Right lobe of liver (tissue), 6 donors: ENCODE results near the gene BARHL1. TPM values are rescaled to one million over a fixed set of nuclear protein-coding genes. Genes with fewer than 3 reads are reported as not detected.

Source experiments
- ATAC-seq, 4 donors: fragments of 200-7000 bp; cut with Tn5 transposase; one replicate each; pipeline ENCODE4 v1.9.1; 2020; ENCODE audit warnings: mild to moderate bottlenecking in 4 of 4, moderate library complexity in 4 of 4
- DNase-seq, 3 donors: peaks; one replicate each; pipeline ENCODE4 v3.0.0-alpha.2; 2020
- H3K27ac ChIP-seq, 3 donors: fragments of 200-600 bp; one replicate each; pipeline ENCODE4 v1.8.0; 2022
- H3K27me3 ChIP-seq, 2 donors: fragments of 200-600 bp; one replicate each; pipeline ENCODE4 v1.8.0; 2022
- H3K36me3 ChIP-seq, 4 donors: fragments of 200-600 bp; sonication (generic) in 1 of 4; one replicate each; pipeline versions ENCODE4 v1.5.1 to v1.8.0; 2017 to 2022; ENCODE audit warnings: control low read depth in 1 of 4
- H3K4me1 ChIP-seq, 4 donors: fragments of 200-600 bp; sonication (generic) in 1 of 4; one replicate each; pipeline versions ENCODE4 v1.5.1 to v1.8.0; 2017 to 2022; ENCODE audit warnings: control low read depth in 1 of 4
- H3K4me3 ChIP-seq, 3 donors: fragments of 200-600 bp; one replicate each; pipeline ENCODE4 v1.8.0; 2022
- H3K9me3 ChIP-seq, 4 donors: fragments of 200-600 bp; sonication (generic) in 1 of 4; one replicate each; pipeline versions ENCODE4 v1.5.1 to v1.8.0; 2017 to 2022; ENCODE audit warnings: control low read depth in 1 of 4
- CTCF ChIP-seq, 4 donors: fragments of 200-600 bp in 3 of 4; fragments of 450-650 bp in 1 of 4; IDR thresholded peaks; one replicate each; pipeline versions ENCODE4 v1.5.1 to v1.8.0; 2016 to 2022; ENCODE audit warnings: antibody characterized with exemption in 4 of 4, mild to moderate bottlenecking in 2 of 4
- POLR2A ChIP-seq: fragments of 450-650 bp; IDR thresholded peaks from one replicate; pipeline ENCODE4 v1.6.1; 2017; ENCODE audit warnings: antibody characterized with exemption, mild to moderate bottlenecking
- WGBS: methylation state at CpG from one replicate; pipeline ENCODE4 v1.1.6; 2018; ENCODE audit warnings: low coverage, low lambda C conversion rate; ENCODE audit not compliant: insufficient coverage; ENCODE audit errors: missing lambda C conversion rate; 5-methylcytosine and 5-hydroxymethylcytosine counted together
- intact Hi-C, 2 donors: fragments of 100-400 bp; cut with DNase I; formaldehyde crosslinking; loops; one replicate each; pipeline versions ENCODE4 v1.11.2 to v1.14.1; 2022
- total RNA-seq, 6 experiments: library from RNA; depleted of rRNA in 2 of 6; stranded (reverse); fragments of >200 nt in 2 of 6; fragmentation: NEBNext Ultra II Directional in 3 of 6; extraction: Animal tissue kit (Norgen Biotek cat#: 25700) in 3 of 6; gene quantifications; one replicate each; pipeline versions ENCODE4 v1.1.0 to v1.2.4, GENCODE V29; 2016 to 2023
- donor health status: DM: no; HTN: yes; CAD: no.
- donor health status: DM: no; HTN: no; CAD: no.
- donor health status: DM: no; HTN: no; CAD: no.
- donor health status: DM: no; HTN: yes; CAD: no.
- donor health status: DM: no; HTN: yes; CAD: no.

BARHL1 gene
- total RNA-seq, 6 experiments from 2014 or later: not detected

DNA sequence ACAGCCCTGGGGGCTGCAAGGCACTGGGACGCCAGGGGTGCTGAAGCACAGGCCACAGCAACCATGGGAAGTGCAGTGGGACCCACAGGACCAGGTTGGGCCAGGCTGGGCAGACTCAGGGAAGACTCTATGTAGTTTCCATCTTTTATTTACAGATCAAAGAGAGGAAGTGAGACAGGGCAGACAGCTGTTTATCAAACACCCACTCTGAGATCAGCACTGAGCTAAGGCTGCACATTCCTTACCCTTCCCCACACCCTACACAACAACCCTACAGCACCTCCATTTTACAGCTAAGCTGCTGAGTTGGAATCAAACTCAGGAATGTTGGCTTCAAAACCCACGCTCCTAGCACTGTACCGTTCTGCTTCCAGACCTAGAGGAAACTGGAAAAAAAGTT lies 19.8 kb downstream of the BARHL1 start:
- TF ChIP-seq POLR2A (no peak), CTCF (IDR thresholded peaks at IDR 0.05) (no peak)
- DNase-seq: no peak
- H3K9me3 ChIP-seq: no peaks in the 10 kb centered on the region
- H3K4me3 ChIP-seq: no peak overlapping the region
- peaks cover 0 to 7% (median under 1%) of the 10 kb centered on the region in 4 donors for H3K36me3 ChIP-seq
- H3K27ac ChIP-seq: no peak overlapping the region
- WGBS: 68% methylated on average over 3 of the region's 3 CpGs
- no peak for ATAC-seq
- intact Hi-C loops: no loop called here
- H3K27me3 ChIP-seq: no peaks in the 10 kb centered on the region
- H3K4me1 ChIP-seq: no peaks in the 10 kb centered on the region

- H3K27ac ChIP-seq: no peak overlapping the region
- H3K9me3 ChIP-seq: no peaks in the 10 kb centered on the region
- no peak for TF ChIP-seq POLR2A
- TF ChIP-seq CTCF (IDR thresholded peaks at IDR 0.05): no peak
- H3K27me3 ChIP-seq: no peaks in the 10 kb centered on the region
- ATAC-seq (no peak), DNase-seq (no peak)
- WGBS: 90% methylated on average over 3 of the region's 6 CpGs
- H3K4me3 ChIP-seq: no peak overlapping the region
- peaks cover 0 to 11% (median under 1%) of the 10 kb centered on the region in 4 donors for H3K36me3 ChIP-seq
- intact Hi-C loops: no loop called here
- no peaks in the 10 kb centered on the region for H3K4me1 ChIP-seq
Observed at GRCh38 chr9:132605387-132605786, 23.0 kb downstream of the BARHL1 start.

GRCh38 chr9:132606066-132606465 lies 23.7 kb downstream of the BARHL1 start:
- H3K27ac ChIP-seq: no peak overlapping the region
- no peak for TF ChIP-seq CTCF (IDR thresholded peaks at IDR 0.05)
- TF ChIP-seq POLR2A: no peak
- no peaks in the 10 kb centered on the region for H3K9me3 ChIP-seq
- H3K4me3 ChIP-seq: no peak overlapping the region
- intact Hi-C loops: no loop called here
- WGBS: 80% methylated on average over 5 of the region's 6 CpGs
- H3K4me1 ChIP-seq: no peaks in the 10 kb centered on the region
- no peak for ATAC-seq
- H3K27me3 ChIP-seq: no peaks in the 10 kb centered on the region
- H3K36me3 ChIP-seq: peaks cover 0 to 13% (median 2%) of the 10 kb centered on the region in 4 donors
- no peak for DNase-seq

GRCh38 chr9:132609184-132609583 lies 26.8 kb downstream of the BARHL1 start:
- Histone ChIP-seq H3K9me3 (no peaks in the 10 kb centered on the region), H3K27ac (no peak overlapping the region), H3K36me3 (peaks cover 0 to 24% (median 8%) of the 10 kb centered on the region in 4 donors), H3K27me3 (no peaks in the 10 kb centered on the region), H3K4me1 (no peaks in the 10 kb centered on the region), H3K4me3 (no peak overlapping the region)
- DNase-seq: no peak
- intact Hi-C loops: no loop called here
- no peak for ATAC-seq
- TF ChIP-seq CTCF (IDR thresholded peaks at IDR 0.05) (no peak), POLR2A (no peak)
- 91% methylated on average over 8 of the region's 9 CpGs for WGBS

- Histone ChIP-seq H3K9me3 (no peaks in the 10 kb centered on the region), H3K36me3 (peaks cover 0 to 24% (median 8%) of the 10 kb centered on the region in 4 donors), H3K27ac (no peak overlapping the region), H3K4me1 (no peaks in the 10 kb centered on the region), H3K4me3 (no peak overlapping the region), H3K27me3 (no peaks in the 10 kb centered on the region)
- WGBS: 67% methylated on average over 3 of the region's 7 CpGs
- DNase-seq: no peak
- ATAC-seq: no peak
- TF ChIP-seq POLR2A (no peak), CTCF (IDR thresholded peaks at IDR 0.05) (no peak)
- intact Hi-C loops: no loop called here
Observed at GRCh38 chr9:132609829-132610228, 27.4 kb downstream of the BARHL1 start.
